Fibroblast of skin of scalp (primary cell): Measurements from ENCODE around the gene ABAT.
"Not testable (repeated sequence)": the region's sequence is repeated elsewhere in the genome, so short reads cannot be mapped to it uniquely, and the experiment has no call there.

Experiments used
- DNase-seq: peaks from one replicate; pipeline ENCODE4 v3.0.0-alpha.2; 2013

The ABAT gene

GRCh38 chr16:8751481-8752311 is 77.3 kb downstream of the ABAT start:
- DNase-seq: peak; percentile 83

GRCh38 chr16:8752706-8753105 is 78.3 kb downstream of the ABAT start:
- no peak for DNase-seq

GRCh38 chr16:8753416-8754054 is 79.1 kb downstream of the ABAT start:
- DNase-seq: no peak

- DNase-seq: no peak
Observed at GRCh38 chr16:8756755-8757154, 82.3 kb downstream of the ABAT start.

GRCh38 chr16:8758022-8758421 is 83.6 kb downstream of the ABAT start:
- DNase-seq: no peak

- no peak for DNase-seq
Observed at GRCh38 chr16:8760021-8760420, 85.6 kb downstream of the ABAT start.

GRCh38 chr16:8761078-8761477 is 86.7 kb downstream of the ABAT start:
- DNase-seq: no peak

GRCh38 chr16:8762254-8762653 is 87.8 kb downstream of the ABAT start:
- no peak for DNase-seq

GRCh38 chr16:8763083-8763482 is 88.7 kb downstream of the ABAT start:
- DNase-seq: no peak

GRCh38 chr16:8763899-8764298 is 89.5 kb downstream of the ABAT start:
- DNase-seq: no peak

- DNase-seq: no peak
Observed at GRCh38 chr16:8764525-8765250, 90.3 kb downstream of the ABAT start.

GRCh38 chr16:8767176-8767575 is 92.8 kb downstream of the ABAT start:
- DNase-seq: no peak

GRCh38 chr16:8768283-8768682 is 93.9 kb downstream of the ABAT start:
- DNase-seq: no peak

- DNase-seq: no peak
Observed at GRCh38 chr16:8768692-8769091, 94.3 kb downstream of the ABAT start.

- DNase-seq: no peak
Observed at GRCh38 chr16:8773537-8773936, 99.1 kb downstream of the ABAT start.

GRCh38 chr16:8774208-8774607 is 99.8 kb downstream of the ABAT start:
- DNase-seq: no peak

- DNase-seq: no peak
Observed at GRCh38 chr16:8775359-8775758, 100.9 kb downstream of the ABAT start.

- DNase-seq: no peak
Observed at GRCh38 chr16:8776129-8776584, 101.7 kb downstream of the ABAT start.

- no peak for DNase-seq
Observed at GRCh38 chr16:8777217-8777616, 102.8 kb downstream of the ABAT start.

- DNase-seq: no peak
Observed at GRCh38 chr16:8781797-8782196, 107.4 kb downstream of the ABAT start.

GRCh38 chr16:8782673-8783072 is 108.3 kb downstream of the ABAT start:
- no peak for DNase-seq

GRCh38 chr16:8785408-8785807 is 111.0 kb downstream of the ABAT start:
- no peak for DNase-seq

- DNase-seq: not testable (repeated sequence)
Observed at GRCh38 chr16:8786316-8786715, 111.9 kb downstream of the ABAT start.
